Kidney epithelial cell (primary cell): ENCODE results near the gene ATP6V0C. TPM values are rescaled to one million over a fixed set of nuclear protein-coding genes. Genes with fewer than 3 reads are reported as not detected.

Experiments
- DNase-seq: peaks from one replicate; pipeline ENCODE4 v3.0.0-alpha.2; 2010; ENCODE audit warnings: low read depth
- H3K27me3 ChIP-seq: 2 replicates; pipeline ENCODE4 v1.6.0; 2011; ENCODE audit warnings: low read length; ENCODE audit not compliant: control insufficient read depth, insufficient read depth
- H3K36me3 ChIP-seq: 2 replicates; pipeline ENCODE4 v1.5.1; 2011; ENCODE audit warnings: low read length; ENCODE audit not compliant: control insufficient read depth, insufficient read depth
- H3K4me3 ChIP-seq: 2 replicates; pipeline ENCODE4 v1.5.1; 2011; ENCODE audit warnings: low read depth, mild to moderate bottlenecking, control low read depth, low read length
- total RNA-seq: library from RNA; depleted of rRNA; stranded (reverse); fragments of >200 nt; gene quantifications from 2 replicates; pipeline ENCODE4 v1.2.3, GENCODE V29; 2015
- TF ChIP-seq, protein P1 (sequence below): IDR thresholded peaks from 2 replicates; pipeline ENCODE4 v1.5.1; 2011; ENCODE audit warnings: mild to moderate bottlenecking, moderate library complexity, low read length, control low read depth, inconsistent platforms; ENCODE audit not compliant: insufficient read depth, poor library complexity, severe bottlenecking

ATP6V0C gene
- total RNA-seq, 1 donor from 2014 or later = 79.1 TPM

DNA sequence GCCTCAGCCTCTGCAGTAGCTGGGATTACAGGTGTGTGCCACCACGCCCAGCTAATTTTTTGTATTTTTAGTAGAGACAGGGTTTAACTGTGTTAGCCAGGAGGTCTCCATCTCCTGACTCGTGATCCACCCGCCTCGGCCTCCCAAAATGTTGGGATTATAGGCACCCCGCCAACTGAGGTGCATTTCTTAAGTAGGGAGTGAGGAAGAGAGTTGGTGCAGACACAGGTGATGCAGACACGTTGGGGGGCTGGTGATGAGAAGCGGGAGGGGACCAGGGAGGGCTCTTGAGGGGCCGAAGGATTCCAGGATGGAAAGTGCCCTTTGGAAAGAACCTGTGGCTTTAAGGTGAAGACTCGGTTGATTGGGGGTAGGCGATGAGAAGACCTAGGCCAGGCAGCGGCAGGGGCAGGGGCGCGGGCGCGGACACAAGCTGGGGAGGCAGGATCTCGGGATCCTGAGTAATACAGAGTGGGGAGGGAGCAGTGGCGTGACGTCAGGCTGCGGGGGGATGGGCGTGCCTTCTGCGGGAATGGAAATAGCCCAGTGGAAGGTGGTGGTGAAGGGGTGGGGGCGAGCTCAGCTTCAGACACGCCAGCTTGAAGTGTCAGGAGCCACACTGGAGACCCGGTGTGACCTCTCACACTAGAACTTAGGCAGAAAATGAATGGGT, 2.5 kb upstream of the ATP6V0C start:
- TF ChIP-seq, protein P1, sequence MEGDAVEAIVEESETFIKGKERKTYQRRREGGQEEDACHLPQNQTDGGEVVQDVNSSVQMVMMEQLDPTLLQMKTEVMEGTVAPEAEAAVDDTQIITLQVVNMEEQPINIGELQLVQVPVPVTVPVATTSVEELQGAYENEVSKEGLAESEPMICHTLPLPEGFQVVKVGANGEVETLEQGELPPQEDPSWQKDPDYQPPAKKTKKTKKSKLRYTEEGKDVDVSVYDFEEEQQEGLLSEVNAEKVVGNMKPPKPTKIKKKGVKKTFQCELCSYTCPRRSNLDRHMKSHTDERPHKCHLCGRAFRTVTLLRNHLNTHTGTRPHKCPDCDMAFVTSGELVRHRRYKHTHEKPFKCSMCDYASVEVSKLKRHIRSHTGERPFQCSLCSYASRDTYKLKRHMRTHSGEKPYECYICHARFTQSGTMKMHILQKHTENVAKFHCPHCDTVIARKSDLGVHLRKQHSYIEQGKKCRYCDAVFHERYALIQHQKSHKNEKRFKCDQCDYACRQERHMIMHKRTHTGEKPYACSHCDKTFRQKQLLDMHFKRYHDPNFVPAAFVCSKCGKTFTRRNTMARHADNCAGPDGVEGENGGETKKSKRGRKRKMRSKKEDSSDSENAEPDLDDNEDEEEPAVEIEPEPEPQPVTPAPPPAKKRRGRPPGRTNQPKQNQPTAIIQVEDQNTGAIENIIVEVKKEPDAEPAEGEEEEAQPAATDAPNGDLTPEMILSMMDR = no peak
- Histone ChIP-seq H3K4me3 (no peak overlapping the region), H3K36me3 (no peaks in the 10 kb centered on the region), H3K27me3 (no peaks in the 10 kb centered on the region)
- no peak for DNase-seq

DNA sequence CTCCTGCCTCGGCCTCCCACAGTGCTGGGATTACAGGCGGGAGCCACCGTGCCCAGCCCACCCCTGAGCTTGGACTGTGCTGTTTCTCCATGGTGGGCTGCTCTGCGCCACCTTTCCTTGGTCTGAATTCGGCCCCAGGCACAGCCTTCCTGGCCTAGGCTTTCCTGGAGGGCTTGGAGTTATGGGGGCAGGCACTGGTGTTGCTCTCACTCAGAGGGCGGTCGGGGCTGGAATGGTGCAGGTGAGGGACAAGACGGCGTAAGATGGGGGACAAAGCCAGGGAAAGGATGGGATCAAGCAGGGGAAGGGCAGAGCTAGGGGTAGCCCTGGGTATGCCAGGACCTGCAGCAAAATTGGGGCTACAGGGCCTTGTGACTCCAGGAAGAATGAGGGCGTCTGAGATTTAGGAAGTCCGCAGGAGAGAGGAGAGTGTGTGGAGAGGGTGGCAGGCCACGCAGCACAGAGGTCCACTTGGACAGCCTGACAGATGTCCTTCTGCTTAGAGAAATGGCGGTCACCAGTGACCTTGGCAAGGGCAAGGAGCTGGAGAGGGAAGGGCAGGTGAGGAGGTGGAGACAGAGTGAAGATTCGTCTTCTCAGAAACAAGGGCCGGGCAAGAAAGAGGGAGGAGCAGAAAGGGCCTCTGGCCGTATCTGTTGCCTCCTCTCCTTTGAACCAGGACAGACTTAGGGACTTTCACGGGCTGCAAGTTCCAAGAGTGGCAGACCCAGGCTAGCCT, 1.6 kb upstream of the ATP6V0C start:
- H3K27me3 ChIP-seq = no peaks in the 10 kb centered on the region
- TF ChIP-seq, protein P1 = no peak
- no peak for DNase-seq
- H3K36me3 ChIP-seq = no peaks in the 10 kb centered on the region
- H3K4me3 ChIP-seq = no peak overlapping the region

DNA sequence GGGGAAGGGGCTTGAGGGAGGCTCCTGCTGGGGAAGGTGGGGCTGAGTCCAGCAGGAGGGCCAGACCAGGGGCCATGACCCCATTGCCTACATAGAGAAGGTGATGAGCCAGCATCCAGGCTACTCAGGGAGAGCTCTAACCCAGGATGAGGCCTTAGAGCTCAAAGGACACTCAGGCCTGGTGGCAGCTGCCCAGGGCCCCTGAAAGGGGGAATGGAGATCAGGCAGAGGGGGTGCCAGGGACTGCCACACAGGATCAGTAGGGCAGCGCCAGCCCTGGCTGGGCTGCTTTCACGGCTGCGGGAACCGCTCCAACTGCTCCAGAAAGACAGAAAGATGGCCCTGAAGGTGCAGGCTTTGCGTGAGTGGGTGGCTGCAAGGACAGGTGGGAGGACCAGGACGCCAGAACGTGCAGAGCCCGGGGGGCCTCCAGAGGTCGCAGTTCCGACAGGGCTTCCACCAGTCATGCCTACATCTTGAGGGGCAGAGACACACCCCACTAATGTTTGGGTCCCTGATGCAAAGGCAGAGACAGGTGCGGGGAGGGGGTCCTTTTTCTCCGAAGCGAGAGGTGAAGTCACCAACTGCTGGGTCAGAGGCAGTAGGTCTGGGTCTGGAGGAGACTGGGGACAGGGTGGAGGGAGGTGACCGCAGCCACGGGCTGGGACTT, 882 bp upstream of the ATP6V0C start:
- Histone ChIP-seq H3K36me3 (no peaks in the 10 kb centered on the region), H3K27me3 (no peaks in the 10 kb centered on the region), H3K4me3 (peak overlapping the region; percentile 93)
- TF ChIP-seq, protein P1 = peak; percentile 11
- no peak for DNase-seq

DNA sequence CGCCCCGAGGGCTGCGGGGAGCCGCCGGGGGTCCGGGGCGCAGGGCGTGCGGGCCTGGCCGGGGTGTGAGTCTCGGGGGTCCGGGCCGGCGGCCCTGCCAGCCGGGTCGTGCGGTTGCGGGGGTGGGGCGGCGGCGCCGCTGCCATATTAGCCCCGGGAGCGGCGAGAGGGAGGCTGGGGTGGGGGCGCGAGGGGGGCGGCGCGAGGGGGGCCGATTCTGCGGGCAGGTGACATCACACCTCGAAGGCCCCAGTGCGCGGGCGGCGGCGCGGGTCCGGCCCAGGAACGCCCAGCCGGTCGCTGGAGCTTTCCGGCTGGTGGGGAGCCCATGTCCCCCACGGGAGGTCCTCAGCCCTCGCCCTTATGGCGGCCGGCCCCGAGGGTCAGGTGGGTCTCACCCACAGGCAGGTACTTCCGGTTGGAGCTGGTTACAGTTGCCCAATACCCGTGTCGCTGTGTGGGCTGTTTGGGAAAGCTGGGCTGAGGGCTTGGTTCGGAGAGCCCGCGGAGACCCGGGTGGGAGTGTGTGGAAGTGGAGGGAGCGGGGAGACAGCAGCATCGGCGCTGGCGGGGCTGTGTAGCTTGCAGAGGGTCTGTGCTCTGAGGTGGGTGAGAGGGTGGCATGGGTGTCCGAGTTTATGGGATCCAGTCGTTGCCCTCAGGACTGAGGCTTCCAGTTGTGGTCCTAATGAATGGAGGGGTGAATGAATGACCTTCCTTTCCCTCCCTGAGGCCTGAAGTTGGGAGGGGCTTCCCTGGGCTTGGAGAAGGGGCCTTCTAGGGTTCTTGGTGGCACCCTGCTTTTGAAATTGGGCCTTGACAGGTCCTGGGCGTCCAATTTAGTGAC, 804 bp downstream of the ATP6V0C start:
- DNase-seq = no peak
- H3K27me3 ChIP-seq = no peaks in the 10 kb centered on the region
- H3K4me3 ChIP-seq = peak overlapping the region; percentile 93
- H3K36me3 ChIP-seq = no peaks in the 10 kb centered on the region
- TF ChIP-seq, protein P1 = no peak

DNA sequence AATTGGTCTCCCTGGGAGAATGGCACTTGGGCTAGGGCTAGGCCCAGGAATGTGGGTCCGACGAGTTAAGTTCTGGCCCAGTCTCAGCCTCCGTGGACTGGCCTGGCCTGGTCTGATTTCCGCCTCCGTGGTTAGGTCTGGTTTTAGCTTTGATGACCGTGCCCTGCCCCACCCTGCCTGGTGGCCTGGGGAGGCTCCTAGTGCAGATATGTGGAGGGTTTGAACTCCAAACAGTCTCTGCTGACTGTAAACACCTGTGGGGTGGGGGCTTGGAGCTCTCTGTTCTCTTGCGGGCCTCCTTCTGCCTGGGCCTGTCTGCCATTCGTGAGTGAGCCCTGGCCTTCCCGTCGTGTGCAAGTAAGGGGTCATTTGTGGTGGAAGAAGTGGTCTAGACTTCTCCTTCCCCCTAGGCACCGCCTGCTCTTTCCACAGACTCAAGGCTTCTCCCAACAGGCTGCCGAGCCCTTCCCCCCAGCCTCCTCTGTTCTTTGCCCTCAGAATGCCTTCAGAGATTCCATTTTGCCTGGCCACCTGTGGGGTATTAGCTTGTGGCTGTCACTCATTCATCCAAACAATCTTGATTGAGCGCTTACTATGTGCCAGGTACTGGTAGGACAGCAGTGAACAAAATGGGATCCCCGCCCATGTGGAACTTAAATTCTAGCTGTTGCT, 1.6 kb downstream of the ATP6V0C start:
- TF ChIP-seq, protein P1 = no peak
- H3K27me3 ChIP-seq = no peaks in the 10 kb centered on the region
- DNase-seq = no peak
- no peaks in the 10 kb centered on the region for H3K36me3 ChIP-seq
- H3K4me3 ChIP-seq = peak overlapping the region; percentile 93
